Measurements from ENCODE around the gene NHP2.

NHP2 gene

GRCh38 chr5:178165581-178165980 is 11.9 kb upstream of the NHP2 start:
- no peak for FAIRE-seq

GRCh38 chr5:178163772-178164735 is 10.4 kb upstream of the NHP2 start:
- FAIRE-seq (peak; percentile 95), DNase-seq (ENCODE audit: insufficient read length) (peak; percentile 90)
- TF ChIP-seq POLR2A (IDR thresholded peaks at IDR 0.05; ENCODE audit: low read depth, low read length) (no peak), TAF1 (IDR thresholded peaks at IDR 0.05; ENCODE audit: borderline replicate concordance, low read depth, low read length) (no peak), POLR2AphosphoS5 (IDR thresholded peaks at IDR 0.05; ENCODE audit: low read depth, low read length) (no peak)

More at GRCh38 chr5:178165581-178165980, 11.9 kb upstream of the NHP2 start:
- DNase-seq (ENCODE audit: insufficient read length), result no peak
- TF ChIP-seq TAF1 (IDR thresholded peaks at IDR 0.05; ENCODE audit: borderline replicate concordance, low read depth, low read length) (no peak), POLR2AphosphoS5 (IDR thresholded peaks at IDR 0.05; ENCODE audit: low read depth, low read length) (no peak), POLR2A (IDR thresholded peaks at IDR 0.05; ENCODE audit: low read depth, low read length) (no peak)

GRCh38 chr5:178162481-178162880 is 8.8 kb upstream of the NHP2 start:
- DNase-seq (ENCODE audit: insufficient read length) (no peak), FAIRE-seq (no peak)
- TF ChIP-seq POLR2AphosphoS5 (IDR thresholded peaks at IDR 0.05; ENCODE audit: low read depth, low read length), result no peak

GRCh38 chr5:178160176-178160575 is 6.5 kb upstream of the NHP2 start:
- TF ChIP-seq POLR2A (IDR thresholded peaks at IDR 0.05; ENCODE audit: low read depth, low read length), result no peak
- no peak for TF ChIP-seq TAF1 (IDR thresholded peaks at IDR 0.05; ENCODE audit: borderline replicate concordance, low read depth, low read length)
- no peak for TF ChIP-seq POLR2AphosphoS5 (IDR thresholded peaks at IDR 0.05; ENCODE audit: low read depth, low read length)
- DNase-seq (ENCODE audit: insufficient read length), result no peak
- no peak for FAIRE-seq

- DNase-seq (ENCODE audit: insufficient read length), result no peak
- no peak for TF ChIP-seq POLR2AphosphoS5 (IDR thresholded peaks at IDR 0.05; ENCODE audit: low read depth, low read length)
- no peak for TF ChIP-seq TAF1 (IDR thresholded peaks at IDR 0.05; ENCODE audit: borderline replicate concordance, low read depth, low read length)
- no peak for TF ChIP-seq POLR2A (IDR thresholded peaks at IDR 0.05; ENCODE audit: low read depth, low read length)
- no peak for FAIRE-seq
These were observed 1.4 kb upstream of the NHP2 start for GRCh38 chr5:178155065-178155464.

GRCh38 chr5:178152491-178153444 is 917 bp downstream of the NHP2 start:
- FAIRE-seq, result no peak
- DNase-seq (ENCODE audit: insufficient read length), result no peak
- 0 out of 2 replicates have a peak, but pooled peaks have one; percentile 6 for TF ChIP-seq POLR2AphosphoS5 (IDR thresholded peaks at IDR 0.05; ENCODE audit: low read depth, low read length)
- no peak for TF ChIP-seq TAF1 (IDR thresholded peaks at IDR 0.05; ENCODE audit: borderline replicate concordance, low read depth, low read length)

GRCh38 chr5:178150977-178151734 is 2.5 kb downstream of the NHP2 start:
- TF ChIP-seq POLR2A (IDR thresholded peaks at IDR 0.05; ENCODE audit: low read depth, low read length), result no peak
- no peak for TF ChIP-seq TAF1 (IDR thresholded peaks at IDR 0.05; ENCODE audit: borderline replicate concordance, low read depth, low read length)
- no peak for TF ChIP-seq POLR2AphosphoS5 (IDR thresholded peaks at IDR 0.05; ENCODE audit: low read depth, low read length)
- DNase-seq (ENCODE audit: insufficient read length), result no peak
- FAIRE-seq, result no peak

- DNase-seq (ENCODE audit: insufficient read length) (no peak), FAIRE-seq (no peak)
- TF ChIP-seq POLR2A (IDR thresholded peaks at IDR 0.05; ENCODE audit: low read depth, low read length), result no peak
- TF ChIP-seq POLR2AphosphoS5 (IDR thresholded peaks at IDR 0.05; ENCODE audit: low read depth, low read length), result no peak
- no peak for TF ChIP-seq TAF1 (IDR thresholded peaks at IDR 0.05; ENCODE audit: borderline replicate concordance, low read depth, low read length)
These were observed 4.3 kb downstream of the NHP2 start for GRCh38 chr5:178149199-178149932.

- FAIRE-seq (no peak), DNase-seq (ENCODE audit: insufficient read length) (no peak)
- TF ChIP-seq POLR2AphosphoS5 (IDR thresholded peaks at IDR 0.05; ENCODE audit: low read depth, low read length), result no peak
- no peak for TF ChIP-seq TAF1 (IDR thresholded peaks at IDR 0.05; ENCODE audit: borderline replicate concordance, low read depth, low read length)
- no peak for TF ChIP-seq POLR2A (IDR thresholded peaks at IDR 0.05; ENCODE audit: low read depth, low read length)
These were observed 6.3 kb downstream of the NHP2 start for GRCh38 chr5:178147406-178147805.

Data from GM12892 (cell line).